GM12878 (cell line): ENCODE results near the gene FBXO42. TPM values are rescaled to one million over a fixed set of nuclear protein-coding genes. Genes with fewer than 3 reads are reported as not detected.
A peak's percentile ranks its signal among the peaks of the same experiment; 100 is the strongest.

Source experiments
- BCL11A ChIP-seq: IDR thresholded peaks from 2 replicates; pipeline ENCODE4 v1.6.1; 2011; ENCODE audit warnings: low read depth, low read length
- CREB1 ChIP-seq: IDR thresholded peaks from 2 replicates; pipeline ENCODE4 v1.6.1; 2012; ENCODE audit warnings: low read depth, mild to moderate bottlenecking, inconsistent platforms
- EP300 ChIP-seq, 2 experiments: fragments of 150-350 bp in 1 of 2; IDR thresholded peaks; 2 replicates each; pipeline ENCODE4 v1.6.1; 2011 to 2012; ENCODE audit warnings: low read depth in 2 of 2, low read length in 2 of 2, borderline replicate concordance in 1 of 2, improper control_type of control experiment in 1 of 2, inconsistent platforms in 1 of 2; ENCODE audit not compliant: control insufficient read depth in 1 of 2
- FOXK2 ChIP-seq: fragments of 450-650 bp; IDR thresholded peaks from 2 replicates; pipeline ENCODE4 v1.6.1; 2017; ENCODE audit warnings: mild to moderate bottlenecking, moderate library complexity
- IRF4 ChIP-seq: IDR thresholded peaks from 2 replicates; pipeline ENCODE4 v1.6.1; 2011; ENCODE audit warnings: low read depth, low read length
- NFYB ChIP-seq: IDR thresholded peaks from 2 replicates; pipeline ENCODE4 v1.6.1; 2011; ENCODE audit warnings: low read depth, mild to moderate bottlenecking, low read length, improper control_type of control experiment, moderate library complexity; ENCODE audit not compliant: insufficient read depth
- RB1 ChIP-seq: fragments of 450-650 bp; formaldehyde crosslinking; IDR thresholded peaks from 2 replicates; pipeline ENCODE4 v1.6.1; 2017; ENCODE audit warnings: mild to moderate bottlenecking, borderline replicate concordance
- SMC3 ChIP-seq: IDR thresholded peaks from 2 replicates; pipeline ENCODE4 v1.6.1; 2011; ENCODE audit warnings: low read length, improper control_type of control experiment, borderline replicate concordance
- TCF3 ChIP-seq: IDR thresholded peaks from 2 replicates; pipeline ENCODE4 v1.6.1; 2012; ENCODE audit warnings: low read depth, mild to moderate bottlenecking, low read length, borderline replicate concordance; ENCODE audit not compliant: insufficient read depth
- ZBTB4 ChIP-seq: fragments of 450-650 bp; formaldehyde crosslinking; IDR thresholded peaks from 2 replicates; pipeline ENCODE4 v1.4.0; 2022; ENCODE audit warnings: mild to moderate bottlenecking, moderate library complexity
- ZBTB40 ChIP-seq: fragments of 450-650 bp; IDR thresholded peaks from 2 replicates; pipeline ENCODE4 v1.6.1; 2016; ENCODE audit warnings: mild to moderate bottlenecking, moderate library complexity, borderline replicate concordance
- ZNF24 ChIP-seq: fragments of 450-650 bp; IDR thresholded peaks from 2 replicates; pipeline ENCODE4 v1.6.1; 2017; ENCODE audit warnings: antibody characterized with exemption, mild to moderate bottlenecking
- ZSCAN29 ChIP-seq: fragments of 450-650 bp; IDR thresholded peaks from 2 replicates; pipeline ENCODE4 v1.6.1; 2017; ENCODE audit warnings: mild to moderate bottlenecking, moderate library complexity
- polyA plus RNA-seq, 11 experiments: library from polyadenylated mRNA; depleted of rRNA in 4 of 11; unstranded in 6 of 11; stranded (reverse) in 5 of 11; fragments of >200 nt; fragmentation: Nextera tagmentation in 4 of 11; fragmentation: Illumina TruSeq in 1 of 11; extraction: Ambion mirVana in 4 of 11; extraction: Trizol in 1 of 11; gene quantifications; 1 replicate in 1 of 11; 2 replicates in 10 of 11; pipeline versions ENCODE4 v1.2.1 to v1.2.3, GENCODE V29; 2011 to 2016; ENCODE audit warnings: inconsistent platforms in 2 of 11, missing spikeins in 2 of 11, low read depth in 1 of 11
- total RNA-seq, 4 experiments: library from RNA; depleted of rRNA in 3 of 4; stranded (reverse); fragments of >200 nt in 3 of 4; fragmentation: Illumina TruSeq in 1 of 4; extraction: Trizol in 1 of 4; gene quantifications; 2 replicates each; pipeline versions ENCODE4 v1.2.1 to v1.2.3, GENCODE V29; 2013 to 2021
- TF ChIP-seq, protein P1 (sequence below): fragments of 450-650 bp; formaldehyde crosslinking; IDR thresholded peaks from 2 replicates; pipeline ENCODE4 v1.5.0; 2022; ENCODE audit warnings: mild to moderate bottlenecking, missing genetic modification characterization
- TF ChIP-seq, protein P2 (sequence below): fragments of 450-650 bp; IDR thresholded peaks from 2 replicates; pipeline ENCODE4 v1.6.1; 2018; ENCODE audit warnings: borderline replicate concordance, mild to moderate bottlenecking; ENCODE audit not compliant: partially characterized antibody

The FBXO42 gene
- total and polyA plus RNA-seq, 10 of the 15 experiments (the other 5 are each of a cell fraction or from before 2014, with no cell fraction given): 6.1 to 23.8 (median 15.2) TPM

- TF ChIP-seq NFYB: peak; percentile 58; the same call in 1 of the 2 replicates
- TF ChIP-seq ZBTB4 (CRISPR knock-in tag): no peak
- peak; percentile 69; the same call in 1 of the 2 replicates for TF ChIP-seq RB1
- no peak for TF ChIP-seq ZBTB40
- TF ChIP-seq FOXK2: no peak
- TF ChIP-seq TCF3: 0 out of 2 replicates have a peak, but pooled peaks have one; percentile 54
- no peak for TF ChIP-seq ZNF24
- no peak for TF ChIP-seq SMC3
- TF ChIP-seq BCL11A: no peak
- TF ChIP-seq, protein P1, sequence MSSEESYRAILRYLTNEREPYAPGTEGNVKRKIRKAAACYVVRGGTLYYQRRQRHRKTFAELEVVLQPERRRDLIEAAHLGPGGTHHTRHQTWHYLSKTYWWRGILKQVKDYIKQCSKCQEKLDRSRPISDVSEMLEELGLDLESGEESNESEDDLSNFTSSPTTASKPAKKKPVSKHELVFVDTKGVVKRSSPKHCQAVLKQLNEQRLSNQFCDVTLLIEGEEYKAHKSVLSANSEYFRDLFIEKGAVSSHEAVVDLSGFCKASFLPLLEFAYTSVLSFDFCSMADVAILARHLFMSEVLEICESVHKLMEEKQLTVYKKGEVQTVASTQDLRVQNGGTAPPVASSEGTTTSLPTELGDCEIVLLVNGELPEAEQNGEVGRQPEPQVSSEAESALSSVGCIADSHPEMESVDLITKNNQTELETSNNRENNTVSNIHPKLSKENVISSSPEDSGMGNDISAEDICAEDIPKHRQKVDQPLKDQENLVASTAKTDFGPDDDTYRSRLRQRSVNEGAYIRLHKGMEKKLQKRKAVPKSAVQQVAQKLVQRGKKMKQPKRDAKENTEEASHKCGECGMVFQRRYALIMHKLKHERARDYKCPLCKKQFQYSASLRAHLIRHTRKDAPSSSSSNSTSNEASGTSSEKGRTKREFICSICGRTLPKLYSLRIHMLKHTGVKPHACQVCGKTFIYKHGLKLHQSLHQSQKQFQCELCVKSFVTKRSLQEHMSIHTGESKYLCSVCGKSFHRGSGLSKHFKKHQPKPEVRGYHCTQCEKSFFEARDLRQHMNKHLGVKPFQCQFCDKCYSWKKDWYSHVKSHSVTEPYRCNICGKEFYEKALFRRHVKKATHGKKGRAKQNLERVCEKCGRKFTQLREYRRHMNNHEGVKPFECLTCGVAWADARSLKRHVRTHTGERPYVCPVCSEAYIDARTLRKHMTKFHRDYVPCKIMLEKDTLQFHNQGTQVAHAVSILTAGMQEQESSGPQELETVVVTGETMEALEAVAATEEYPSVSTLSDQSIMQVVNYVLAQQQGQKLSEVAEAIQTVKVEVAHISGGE: no peak
- no peak for TF ChIP-seq ZSCAN29
- TF ChIP-seq CREB1: peak; percentile 90
- TF ChIP-seq, protein P2, sequence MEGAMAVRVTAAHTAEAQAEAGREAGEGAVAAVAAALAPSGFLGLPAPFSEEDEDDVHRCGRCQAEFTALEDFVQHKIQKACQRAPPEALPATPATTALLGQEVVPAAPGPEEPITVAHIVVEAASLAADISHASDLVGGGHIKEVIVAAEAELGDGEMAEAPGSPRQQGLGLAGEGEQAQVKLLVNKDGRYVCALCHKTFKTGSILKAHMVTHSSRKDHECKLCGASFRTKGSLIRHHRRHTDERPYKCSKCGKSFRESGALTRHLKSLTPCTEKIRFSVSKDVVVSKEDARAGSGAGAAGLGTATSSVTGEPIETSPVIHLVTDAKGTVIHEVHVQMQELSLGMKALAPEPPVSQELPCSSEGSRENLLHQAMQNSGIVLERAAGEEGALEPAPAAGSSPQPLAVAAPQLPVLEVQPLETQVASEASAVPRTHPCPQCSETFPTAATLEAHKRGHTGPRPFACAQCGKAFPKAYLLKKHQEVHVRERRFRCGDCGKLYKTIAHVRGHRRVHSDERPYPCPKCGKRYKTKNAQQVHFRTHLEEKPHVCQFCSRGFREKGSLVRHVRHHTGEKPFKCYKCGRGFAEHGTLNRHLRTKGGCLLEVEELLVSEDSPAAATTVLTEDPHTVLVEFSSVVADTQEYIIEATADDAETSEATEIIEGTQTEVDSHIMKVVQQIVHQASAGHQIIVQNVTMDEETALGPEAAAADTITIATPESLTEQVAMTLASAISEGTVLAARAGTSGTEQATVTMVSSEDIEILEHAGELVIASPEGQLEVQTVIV: no peak
- no peak for TF ChIP-seq IRF4
- no peak for TF ChIP-seq EP300 (IDR thresholded peaks at IDR 0.05; ENCODE audit: borderline replicate concordance in 1 of 2, control insufficient read depth in 1 of 2, low read depth in 2 of 2, low read length in 2 of 2)
These were observed 115.6 kb downstream of the FBXO42 start, which contains the start of gene CPLANE2 (continued) for GRCh38 chr1:16236511-16237342.
